Brain microvascular endothelial cell (primary cell): Measurements from ENCODE around the gene GRID2.

Experiments used
- DNase-seq: peaks from one replicate; pipeline ENCODE4 v3.0.0-alpha.2; 2020
- H3K27ac ChIP-seq: fragments of 250-450 bp; sonication (Bioruptor Pico); 2 replicates; pipeline ENCODE4 v1.5.1; 2020; ENCODE audit warnings: mild to moderate bottlenecking, moderate library complexity
- H3K27me3 ChIP-seq: fragments of 250-450 bp; sonication (Bioruptor Pico); replicated peaks from 2 replicates; pipeline ENCODE4 v1.5.1; 2020; ENCODE audit warnings: mild to moderate bottlenecking
- H3K36me3 ChIP-seq: fragments of 250-450 bp; sonication (Bioruptor Pico); replicated peaks from 2 replicates; pipeline ENCODE4 v1.5.1; 2020; ENCODE audit warnings: mild to moderate bottlenecking
- H3K4me3 ChIP-seq: 2 replicates; pipeline ENCODE4 v1.5.1; 2011; ENCODE audit warnings: low read depth, mild to moderate bottlenecking, control low read depth, low read length, moderate library complexity
- CTCF ChIP-seq: IDR thresholded peaks from 2 replicates; pipeline ENCODE4 v1.5.1; 2011; ENCODE audit warnings: low read depth, mild to moderate bottlenecking, moderate library complexity, low read length, control low read depth, inconsistent platforms; ENCODE audit errors: missing control alignments
- in situ Hi-C: cut with HindIII; loops from 2 replicates; pipeline ENCODE4 v1.10.0; 2017; ENCODE audit warnings: low sequenced_read_pairs, low pct_ligation_motif_present

GRID2 gene

GRCh38 chr4:92522356-92522755 is 218.6 kb downstream of the GRID2 start:
- no peak for DNase-seq
- in situ Hi-C loops = no loop called here
- Histone ChIP-seq H3K27ac (no peak overlapping the region), H3K36me3 (no peaks in the 10 kb centered on the region), H3K27me3 (no peaks in the 10 kb centered on the region), H3K4me3 (no peak overlapping the region)
- no peak for TF ChIP-seq CTCF

- no peak for TF ChIP-seq CTCF
- no peak for DNase-seq
- H3K36me3 ChIP-seq = no peaks in the 10 kb centered on the region
- H3K27ac ChIP-seq = no peak overlapping the region
- H3K27me3 ChIP-seq = no peaks in the 10 kb centered on the region
- no peak overlapping the region for H3K4me3 ChIP-seq
- in situ Hi-C loops = no loop called here
Observed at GRCh38 chr4:92524131-92524530, 220.4 kb downstream of the GRID2 start.

- in situ Hi-C loops = no loop called here
- TF ChIP-seq CTCF = no peak
Observed at GRCh38 chr4:92528541-92528940, 224.8 kb downstream of the GRID2 start.

GRCh38 chr4:92529510-92529909 is 225.7 kb downstream of the GRID2 start:
- in situ Hi-C loops = no loop called here
- no peak overlapping the region for H3K4me3 ChIP-seq
- no peak for DNase-seq
- H3K36me3 ChIP-seq = no peaks in the 10 kb centered on the region
- H3K27ac ChIP-seq = no peak overlapping the region
- no peak for TF ChIP-seq CTCF
- H3K27me3 ChIP-seq = no peaks in the 10 kb centered on the region

More at GRCh38 chr4:92528541-92528940, 224.8 kb downstream of the GRID2 start:
- H3K27me3 ChIP-seq = no peaks in the 10 kb centered on the region
- H3K27ac ChIP-seq = no peak overlapping the region
- H3K4me3 ChIP-seq = no peak overlapping the region
- no peak for DNase-seq
- H3K36me3 ChIP-seq = no peaks in the 10 kb centered on the region

GRCh38 chr4:92535599-92535998 is 231.8 kb downstream of the GRID2 start:
- no peak overlapping the region for H3K4me3 ChIP-seq
- no peaks in the 10 kb centered on the region for H3K27me3 ChIP-seq
- H3K36me3 ChIP-seq = no peaks in the 10 kb centered on the region
- no peak overlapping the region for H3K27ac ChIP-seq
- TF ChIP-seq CTCF = no peak
- no peak for DNase-seq
- in situ Hi-C loops = no loop called here

- TF ChIP-seq CTCF = no peak
- in situ Hi-C loops = no loop called here
Observed at GRCh38 chr4:92551616-92552015, 247.8 kb downstream of the GRID2 start.

More at GRCh38 chr4:92551616-92552015, 247.8 kb downstream of the GRID2 start:
- H3K27ac ChIP-seq = no peak overlapping the region
- H3K27me3 ChIP-seq = no peaks in the 10 kb centered on the region
- H3K4me3 ChIP-seq = no peak overlapping the region
- DNase-seq = no peak
- H3K36me3 ChIP-seq = no peaks in the 10 kb centered on the region
